ENCODE results near the gene DLG5.

DNA sequence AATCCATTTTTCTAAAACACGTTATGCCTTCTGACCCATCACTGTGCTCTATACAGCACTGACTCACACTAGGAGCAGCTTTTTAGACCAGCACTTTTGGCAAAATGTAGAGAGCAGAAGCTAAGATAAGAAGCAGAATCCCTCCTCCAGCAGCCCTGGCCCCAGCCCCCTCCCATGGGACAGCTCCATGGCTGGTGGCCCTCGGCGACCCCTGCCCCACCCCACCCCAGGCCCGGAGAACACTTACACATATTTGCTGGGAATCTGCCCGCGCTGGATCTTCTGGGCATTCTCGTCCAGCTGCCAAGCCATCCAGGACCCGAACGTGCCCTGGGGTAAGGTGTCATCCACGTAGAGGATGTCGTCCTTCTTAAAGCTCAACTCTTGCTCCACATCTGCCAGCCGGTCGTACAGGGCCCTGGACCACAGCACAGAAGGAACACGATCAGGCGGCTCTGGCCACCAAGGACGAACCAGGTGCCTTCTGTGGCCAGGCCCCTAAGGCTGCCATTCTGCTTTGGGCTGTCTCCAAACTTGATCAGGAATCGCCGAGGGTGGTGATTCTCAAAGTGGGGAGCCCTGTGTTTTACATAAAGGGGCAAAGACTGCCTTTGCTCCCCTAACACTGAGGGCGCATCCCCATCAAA is 119.9 kb downstream of the DLG5 start:
- TF ChIP-seq, protein P1, sequence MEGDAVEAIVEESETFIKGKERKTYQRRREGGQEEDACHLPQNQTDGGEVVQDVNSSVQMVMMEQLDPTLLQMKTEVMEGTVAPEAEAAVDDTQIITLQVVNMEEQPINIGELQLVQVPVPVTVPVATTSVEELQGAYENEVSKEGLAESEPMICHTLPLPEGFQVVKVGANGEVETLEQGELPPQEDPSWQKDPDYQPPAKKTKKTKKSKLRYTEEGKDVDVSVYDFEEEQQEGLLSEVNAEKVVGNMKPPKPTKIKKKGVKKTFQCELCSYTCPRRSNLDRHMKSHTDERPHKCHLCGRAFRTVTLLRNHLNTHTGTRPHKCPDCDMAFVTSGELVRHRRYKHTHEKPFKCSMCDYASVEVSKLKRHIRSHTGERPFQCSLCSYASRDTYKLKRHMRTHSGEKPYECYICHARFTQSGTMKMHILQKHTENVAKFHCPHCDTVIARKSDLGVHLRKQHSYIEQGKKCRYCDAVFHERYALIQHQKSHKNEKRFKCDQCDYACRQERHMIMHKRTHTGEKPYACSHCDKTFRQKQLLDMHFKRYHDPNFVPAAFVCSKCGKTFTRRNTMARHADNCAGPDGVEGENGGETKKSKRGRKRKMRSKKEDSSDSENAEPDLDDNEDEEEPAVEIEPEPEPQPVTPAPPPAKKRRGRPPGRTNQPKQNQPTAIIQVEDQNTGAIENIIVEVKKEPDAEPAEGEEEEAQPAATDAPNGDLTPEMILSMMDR (IDR thresholded peaks at IDR 0.05; ENCODE audit: low read depth, low read length) = no peak
- TF ChIP-seq EZH2phosphoT487 (IDR thresholded peaks at IDR 0.05; ENCODE audit: low read depth) = no peak

All from OCI-LY3 (cell line).